ENCODE data around the gene C1QTNF5.
"Not testable (repeated sequence)": the region's sequence is repeated elsewhere in the genome, so short reads cannot be mapped to it uniquely, and the experiment has no call there.

The C1QTNF5 gene, protein sequence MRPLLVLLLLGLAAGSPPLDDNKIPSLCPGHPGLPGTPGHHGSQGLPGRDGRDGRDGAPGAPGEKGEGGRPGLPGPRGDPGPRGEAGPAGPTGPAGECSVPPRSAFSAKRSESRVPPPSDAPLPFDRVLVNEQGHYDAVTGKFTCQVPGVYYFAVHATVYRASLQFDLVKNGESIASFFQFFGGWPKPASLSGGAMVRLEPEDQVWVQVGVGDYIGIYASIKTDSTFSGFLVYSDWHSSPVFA

DNA sequence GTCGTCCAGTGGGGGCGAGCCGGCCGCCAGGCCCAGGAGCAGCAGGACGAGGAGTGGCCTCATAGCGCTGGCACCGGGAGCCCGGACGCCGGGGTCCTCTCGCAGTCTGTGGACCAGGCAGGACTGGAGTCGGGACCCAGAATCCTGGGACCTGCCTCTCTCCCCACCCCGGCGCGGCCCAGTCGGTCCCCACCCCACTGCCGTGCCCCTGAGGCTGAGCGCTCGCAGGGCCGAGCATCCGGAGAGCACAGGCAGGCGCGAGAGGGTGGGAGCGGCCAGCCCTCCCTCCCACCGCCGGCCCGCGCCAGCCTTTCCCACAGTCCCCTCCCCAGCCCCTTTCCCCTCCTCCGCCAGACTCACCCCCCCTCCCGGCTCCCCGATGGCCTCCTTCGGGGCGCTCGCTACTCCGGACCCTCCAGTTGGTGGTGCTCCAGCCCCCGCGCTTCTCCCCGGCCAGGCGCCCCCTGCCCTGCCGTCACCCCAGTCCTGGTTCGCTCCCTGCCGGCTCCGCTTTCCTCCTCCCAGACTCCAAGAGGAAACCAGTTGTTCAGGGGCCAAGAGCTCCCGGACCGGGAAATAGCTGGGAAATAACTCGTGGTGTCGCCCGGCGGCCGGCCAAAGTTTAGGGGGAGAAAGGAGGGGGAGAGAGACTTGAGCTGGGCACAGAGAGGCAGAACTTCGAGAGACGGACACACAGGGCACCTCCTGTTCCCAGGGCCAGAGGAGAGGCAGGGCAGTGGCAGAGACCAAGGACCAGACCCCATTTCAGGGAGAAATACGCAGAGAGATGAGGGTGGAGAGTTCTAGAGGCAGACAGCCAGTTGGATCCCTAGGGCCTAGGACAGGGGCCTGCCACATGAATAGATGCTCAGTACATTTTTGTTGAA is at the start of gene C1QTNF5:
C1QTNF5 (minus strand) TSS at position 549 of the 887 bp plus-strand sequence; CDS start at position 63, 486 bp downstream.
- DNase-seq, result peak; percentile 95

DNA sequence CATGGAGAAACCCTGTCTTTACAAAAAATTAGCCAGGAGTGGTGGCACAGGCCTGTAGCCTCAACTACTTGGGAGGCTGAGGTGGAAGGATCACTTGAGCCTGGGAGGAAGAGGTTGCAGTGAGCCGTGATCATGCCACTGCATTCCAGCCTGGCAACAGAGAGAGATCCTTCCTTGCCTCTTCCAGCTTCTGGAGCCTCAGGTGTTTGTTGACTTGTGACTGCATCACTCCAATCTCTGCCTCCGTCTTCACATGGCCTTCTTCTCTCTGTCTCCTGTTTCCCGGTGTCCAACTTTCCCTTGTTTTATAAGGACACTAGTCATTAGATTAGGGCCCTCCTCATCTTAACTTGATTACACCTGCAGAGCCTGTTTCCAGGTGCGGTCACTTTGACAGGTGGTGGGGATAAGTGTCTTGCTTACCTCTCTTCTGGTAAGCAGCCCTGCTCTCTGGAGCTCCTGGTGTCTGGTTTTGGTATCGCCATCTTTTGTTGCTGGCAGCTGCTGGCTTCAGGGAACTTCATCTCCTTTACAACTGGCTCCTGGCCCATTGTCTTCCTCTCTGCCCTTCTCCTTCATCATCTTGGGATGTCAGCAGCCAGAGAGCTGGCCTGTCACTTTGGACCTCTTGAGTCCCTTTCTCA is 49.0 kb upstream of the C1QTNF5 start:
- DNase-seq, result no peak

DNA sequence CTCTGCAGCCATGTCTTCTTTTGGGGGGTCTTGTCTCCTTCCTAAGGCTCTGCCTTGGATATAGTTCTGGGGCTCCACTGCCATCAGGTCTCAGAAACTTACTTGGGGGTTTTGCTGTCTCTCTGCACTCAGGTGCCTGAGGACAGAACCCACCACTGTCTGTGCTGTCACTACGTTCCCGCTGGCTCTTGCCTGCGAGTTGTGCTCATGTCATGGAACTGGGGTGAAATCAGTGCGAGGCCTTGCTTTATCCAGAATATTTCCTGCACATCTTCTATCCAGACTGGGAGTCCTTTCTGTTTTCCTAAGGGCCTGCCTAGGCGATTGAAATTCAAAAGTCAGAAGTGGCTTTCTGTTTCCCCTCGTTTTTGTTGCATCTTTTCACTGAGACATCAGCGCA is 47.4 kb upstream of the C1QTNF5 start:
- no peak for DNase-seq

DNA sequence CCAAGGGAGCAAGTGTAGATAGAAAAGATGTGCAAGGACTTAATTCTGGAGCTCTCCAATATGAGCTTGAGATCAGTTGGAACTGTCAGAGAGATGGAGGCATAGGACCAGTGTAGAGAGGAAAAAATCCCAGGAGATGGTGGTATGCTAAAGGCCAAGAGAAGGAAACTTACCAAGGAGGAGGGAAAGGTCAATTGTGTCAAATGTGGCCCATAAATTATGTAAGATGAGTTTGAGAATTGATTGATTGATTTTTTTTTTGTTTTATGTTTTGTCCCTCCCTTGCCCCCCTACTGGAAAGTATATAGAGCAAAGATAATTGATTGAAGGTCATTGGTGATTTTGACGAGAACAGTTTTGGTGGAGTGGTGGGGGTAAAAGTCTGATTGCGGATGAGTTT is 43.6 kb upstream of the C1QTNF5 start:
- DNase-seq, result no peak

DNA sequence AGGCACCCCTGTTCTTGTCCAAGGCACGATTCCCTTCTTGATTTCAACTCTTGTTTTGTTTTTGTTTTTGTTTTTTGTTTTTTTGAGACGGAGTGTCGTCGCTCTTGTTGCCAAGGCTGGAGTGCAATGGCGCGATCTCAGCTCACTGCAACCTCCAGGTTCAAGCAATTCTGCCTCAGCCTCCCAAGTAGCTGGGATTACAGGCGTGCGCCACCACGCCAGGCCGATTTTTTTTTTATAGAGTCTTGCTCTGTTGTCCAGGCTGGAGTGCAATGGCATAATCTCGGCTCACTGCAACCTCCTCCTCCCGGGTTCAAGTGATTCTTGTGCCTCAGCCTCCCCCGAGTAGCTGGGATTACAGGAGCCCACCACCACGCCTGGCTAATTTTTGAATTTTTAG is 41.8 kb upstream of the C1QTNF5 start:
- not testable (repeated sequence) for DNase-seq

DNA sequence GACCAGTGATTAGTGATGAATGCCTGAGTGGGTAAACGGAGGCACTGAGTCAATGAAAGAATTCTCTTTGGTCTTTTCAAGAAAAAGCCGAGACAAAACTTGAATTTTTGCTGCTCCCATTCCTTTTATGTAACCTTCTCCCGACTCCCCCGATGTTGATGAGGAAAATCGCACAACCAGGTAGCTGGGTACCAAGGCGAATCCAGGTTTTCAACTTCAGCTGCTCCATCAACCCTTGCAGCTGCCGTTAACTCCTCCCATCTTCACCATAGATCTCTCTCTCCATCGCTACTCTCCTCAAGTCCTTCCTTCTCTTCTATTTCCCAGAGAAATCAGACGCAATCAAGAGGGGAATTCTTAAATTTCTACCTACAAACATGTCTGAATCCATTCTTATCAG is 41.4 kb upstream of the C1QTNF5 start:
- no peak for DNase-seq

DNA sequence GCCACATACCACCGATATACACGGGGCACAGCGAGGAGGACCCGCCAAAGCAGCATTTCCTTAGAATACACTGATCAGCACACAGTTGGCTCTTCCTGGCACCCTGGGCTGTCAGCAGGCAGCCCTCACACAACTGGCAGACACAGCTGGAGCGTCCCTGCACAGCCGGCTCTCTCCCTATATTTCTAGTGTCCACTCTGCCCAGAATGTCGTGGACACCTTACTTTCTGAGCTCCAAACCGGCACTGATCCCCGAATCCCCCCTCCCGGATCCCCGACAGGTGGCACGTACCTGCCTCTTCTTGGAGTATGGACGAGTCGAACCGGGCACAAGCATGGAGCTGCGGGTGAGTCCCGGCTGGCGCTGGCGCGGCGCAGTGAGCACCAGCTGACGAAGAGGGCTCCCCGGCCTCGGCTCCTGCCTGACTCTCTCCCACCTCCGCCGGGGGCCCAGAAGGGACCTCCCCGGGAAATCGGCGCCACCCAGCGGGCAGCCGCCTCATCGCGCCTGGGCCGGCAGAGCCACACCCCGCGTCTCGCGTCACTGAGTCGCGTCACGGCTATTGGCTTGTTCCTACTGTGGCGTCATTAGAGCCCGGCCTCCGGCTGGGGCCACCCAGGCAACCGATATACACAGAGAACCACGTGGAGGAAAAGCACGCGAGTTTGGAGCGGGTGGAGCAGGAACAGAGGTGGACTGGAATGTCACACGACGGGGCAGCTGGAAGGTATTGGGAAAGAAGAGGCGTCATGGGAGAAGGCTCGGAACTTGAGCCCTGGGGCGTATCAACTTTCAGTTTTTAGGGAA is 40.7 kb upstream of the C1QTNF5 start, which contains the start of gene USP2:
USP2 (minus strand) TSS at position 510 of the 808 bp plus-strand sequence. CDS start 8,210 bp downstream, outside the sequence.
- peak; percentile 98 for DNase-seq

DNA sequence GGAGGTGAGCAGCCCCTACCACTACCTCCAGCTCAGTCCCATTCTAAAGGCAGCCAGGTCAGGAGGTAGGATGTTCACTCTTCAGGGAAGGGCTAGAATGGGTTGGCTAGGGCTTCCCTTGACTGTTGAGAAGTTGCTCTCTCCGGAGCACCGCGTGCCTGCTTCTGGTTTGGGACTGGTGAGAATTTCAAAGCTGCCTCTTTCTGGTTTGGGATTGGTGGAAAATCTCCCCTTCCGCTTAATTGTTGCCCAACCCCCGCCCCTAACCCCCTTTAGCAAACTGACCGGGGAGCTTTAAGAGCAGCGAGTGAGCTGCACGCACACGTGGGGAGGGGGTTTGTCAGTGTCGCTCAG is 40.1 kb upstream of the C1QTNF5 start:
- no peak for DNase-seq

DNA sequence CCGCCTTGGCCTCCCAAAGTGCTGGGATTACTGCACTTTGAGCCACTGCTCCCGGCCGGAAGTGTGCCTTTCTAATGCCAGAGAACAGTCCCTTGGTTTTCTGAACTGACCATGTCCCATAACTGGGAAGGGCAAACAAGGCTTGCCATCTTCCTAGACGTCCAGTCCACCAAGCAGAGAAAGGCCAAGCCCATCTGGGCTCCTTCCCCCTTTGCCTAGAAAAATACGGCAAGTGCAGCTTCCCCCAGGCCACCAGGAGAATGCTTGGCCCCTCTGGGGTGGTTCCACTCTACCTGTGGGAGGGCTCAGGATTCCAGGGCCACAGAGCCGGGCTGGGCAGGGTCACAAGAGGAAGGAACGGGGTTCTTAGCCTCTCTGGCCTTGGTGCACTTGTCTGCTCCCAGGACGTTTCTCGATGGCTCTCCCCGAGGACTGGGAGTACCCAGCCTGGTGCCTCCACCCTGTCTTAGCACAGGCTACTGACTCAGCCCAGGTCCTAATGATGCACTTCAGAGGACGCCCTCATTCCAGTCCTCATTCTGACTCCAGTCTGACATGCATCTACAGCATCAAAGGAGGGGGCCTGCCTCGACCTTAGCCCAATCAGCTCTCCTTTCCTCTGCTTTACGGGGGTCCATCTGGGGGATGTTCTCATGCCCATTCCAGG is 39.6 kb upstream of the C1QTNF5 start:
- DNase-seq, result no peak

DNA sequence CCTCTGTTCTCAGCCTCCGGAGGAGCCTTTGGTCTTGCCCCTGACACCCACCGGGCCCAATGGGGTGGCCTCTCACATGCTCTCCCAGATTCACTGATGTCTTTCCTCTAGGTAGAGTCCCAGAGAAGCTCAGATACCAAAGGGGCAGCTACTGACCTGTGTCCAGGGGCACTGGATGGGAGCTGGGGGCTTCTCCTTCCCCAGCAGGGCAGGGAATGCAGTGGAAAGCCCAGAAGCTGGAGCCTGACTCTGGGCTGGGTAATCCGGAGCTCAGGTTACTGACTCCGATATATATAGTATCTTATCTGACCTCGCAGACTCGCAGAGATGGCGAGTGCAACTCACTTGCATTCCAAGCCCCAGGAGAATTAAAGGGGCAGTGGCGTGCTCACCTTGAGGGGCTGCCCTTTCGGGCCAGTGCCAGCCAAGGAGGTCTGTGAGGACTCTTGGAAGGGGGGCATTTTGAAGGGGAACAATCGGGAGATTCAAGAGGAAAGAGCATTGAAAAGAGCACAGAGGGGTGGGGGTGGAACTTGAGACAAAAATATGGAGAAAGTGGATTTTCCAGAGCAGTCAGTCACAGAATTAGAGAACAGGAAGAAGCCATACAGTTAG is 38.3 kb upstream of the C1QTNF5 start:
- no peak for DNase-seq

DNA sequence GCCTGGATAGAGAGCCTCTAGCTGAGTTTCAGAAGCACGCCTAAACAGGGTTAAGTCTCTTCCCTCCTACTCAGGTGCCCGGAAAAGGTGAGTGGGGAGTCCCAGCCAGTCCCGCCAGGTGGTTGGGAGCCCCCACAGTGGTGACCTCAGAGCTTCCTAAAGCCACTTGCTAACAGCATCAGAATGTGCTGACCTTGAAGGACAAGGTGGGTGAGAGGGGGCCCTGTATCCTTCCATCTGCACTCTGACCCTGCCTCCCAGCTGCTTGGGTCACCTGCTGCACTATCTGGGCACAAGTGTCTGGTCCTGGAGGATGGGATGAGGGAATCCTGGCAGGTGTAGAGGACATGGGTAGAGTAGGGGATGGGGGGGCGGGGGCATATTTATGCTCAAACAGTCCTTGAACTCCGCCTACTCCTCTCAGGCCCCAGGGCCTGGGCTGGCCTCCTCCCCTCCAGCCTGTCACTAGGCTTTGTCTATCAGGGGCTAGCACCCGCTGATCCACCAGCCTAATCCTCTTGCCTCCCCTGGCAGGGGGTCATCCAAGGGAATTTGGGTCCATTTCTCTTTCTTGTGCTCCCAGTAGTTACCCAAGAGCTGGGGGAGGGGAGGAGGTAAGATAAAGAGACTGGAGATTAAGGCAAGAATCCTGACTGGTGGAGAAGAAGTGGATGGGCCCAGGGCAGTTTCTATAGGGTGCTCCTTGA is 37.4 kb upstream of the C1QTNF5 start:
- no peak for DNase-seq

DNA sequence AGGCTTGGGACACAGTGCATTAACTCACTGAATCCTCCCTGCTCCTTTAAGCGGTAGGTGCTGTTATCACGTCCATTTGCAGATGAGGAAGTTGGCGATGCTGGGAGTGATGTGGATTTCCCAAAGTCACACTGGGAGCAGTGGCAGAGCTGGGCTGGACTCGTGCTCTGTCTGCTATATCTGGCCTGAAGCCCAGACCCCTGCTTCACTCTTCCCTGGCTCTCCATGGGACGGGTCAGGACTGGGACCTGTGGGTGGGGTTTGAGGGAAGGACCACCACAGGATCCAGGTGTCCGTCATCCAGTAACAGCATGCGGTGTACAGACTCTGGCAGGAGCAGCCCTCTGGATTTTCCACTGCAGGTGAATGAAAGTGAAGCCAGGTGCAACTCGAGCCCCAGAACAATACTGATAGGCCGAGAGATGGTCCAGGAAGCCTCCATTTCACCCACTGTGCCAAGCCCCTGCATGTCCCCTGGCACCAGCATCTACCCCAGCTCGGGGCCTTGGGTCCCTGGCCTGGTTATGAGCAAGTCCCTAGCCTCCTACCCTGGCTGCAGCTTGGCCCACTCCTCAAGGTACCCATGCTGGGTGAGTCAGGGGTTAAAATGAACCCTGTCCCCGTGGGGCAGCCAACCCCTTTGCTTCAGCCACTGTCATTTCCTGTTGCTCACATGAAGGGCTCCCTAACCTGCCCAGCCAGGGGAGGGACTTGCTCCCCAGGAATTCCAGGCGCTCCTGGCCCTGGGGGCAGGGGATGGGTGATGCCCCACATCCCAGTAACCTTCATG is 36.6 kb upstream of the C1QTNF5 start:
- no peak for DNase-seq

DNA sequence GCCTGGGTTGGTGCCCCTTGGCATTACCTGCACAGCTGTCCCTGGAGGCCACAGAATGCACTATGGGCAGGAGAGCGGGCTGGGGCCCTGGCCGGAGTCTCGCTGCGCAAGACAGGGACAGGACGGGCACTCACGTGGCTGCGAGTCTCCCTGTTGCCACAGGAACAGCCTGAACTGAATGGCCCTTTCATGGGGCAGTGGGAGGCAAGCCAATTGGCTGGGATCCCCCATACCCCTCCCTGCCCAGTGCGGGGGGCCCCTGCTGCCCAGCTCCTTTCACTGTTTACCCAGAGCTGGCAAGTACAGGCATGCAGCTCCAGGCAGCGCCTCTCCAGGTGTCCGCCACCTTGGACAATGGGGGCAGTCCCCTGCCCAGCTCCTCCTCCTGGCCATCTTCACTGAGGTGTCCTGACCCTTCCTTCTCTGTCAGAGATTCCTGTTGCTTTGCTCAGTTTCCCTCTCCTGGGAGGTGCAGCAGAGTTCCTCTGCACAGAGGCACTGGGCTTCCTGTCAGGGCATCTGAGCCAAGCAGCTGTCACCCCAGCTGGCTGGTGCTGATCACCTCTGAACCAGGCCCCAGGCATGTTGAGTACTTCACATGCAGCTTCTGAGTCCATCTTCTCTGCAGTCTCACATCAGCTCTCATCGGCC is 35.6 kb upstream of the C1QTNF5 start:
- DNase-seq, result peak; percentile 84

DNA sequence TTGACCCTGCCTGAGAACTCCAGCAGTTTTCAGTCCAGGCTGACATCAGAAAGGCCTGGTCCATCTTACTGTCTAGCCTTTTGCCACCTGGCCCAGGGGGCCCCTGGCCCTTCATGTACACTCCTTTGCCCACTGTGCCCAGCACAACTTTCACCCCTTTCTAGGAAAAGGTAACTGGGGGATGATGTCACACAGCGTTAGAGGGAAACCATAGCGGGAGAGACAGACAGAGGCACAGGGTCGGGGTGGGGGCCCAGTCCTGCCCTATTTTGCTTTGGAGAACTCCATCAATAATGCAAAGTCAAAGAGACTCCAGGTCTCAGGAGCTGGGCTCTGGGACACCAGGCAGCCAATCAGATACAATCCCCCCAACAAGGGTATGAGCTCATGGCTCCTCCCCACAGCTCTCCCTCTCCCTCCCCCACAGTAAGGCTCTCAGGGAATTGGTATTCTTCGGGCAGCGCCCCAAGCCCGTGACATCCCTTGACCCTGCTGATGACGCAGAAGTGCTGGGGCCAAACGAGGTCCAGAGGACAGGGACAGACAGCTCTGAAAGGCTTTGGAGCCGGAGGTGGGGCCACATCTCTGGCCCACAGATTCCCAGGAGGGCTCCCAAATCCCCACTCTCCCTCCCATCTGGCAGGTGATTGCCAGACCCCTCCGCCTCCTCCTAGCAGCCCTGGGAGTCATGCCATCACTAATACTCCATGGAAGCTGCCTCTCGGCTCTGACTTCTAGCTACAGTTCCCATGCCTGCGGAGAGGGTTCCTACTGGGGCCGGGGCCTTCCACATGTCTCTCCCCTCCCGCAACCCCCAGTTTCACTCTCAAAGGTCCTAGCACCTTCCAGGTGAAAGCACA is 34.9 kb upstream of the C1QTNF5 start:
- peak; percentile 75 for DNase-seq

DNA sequence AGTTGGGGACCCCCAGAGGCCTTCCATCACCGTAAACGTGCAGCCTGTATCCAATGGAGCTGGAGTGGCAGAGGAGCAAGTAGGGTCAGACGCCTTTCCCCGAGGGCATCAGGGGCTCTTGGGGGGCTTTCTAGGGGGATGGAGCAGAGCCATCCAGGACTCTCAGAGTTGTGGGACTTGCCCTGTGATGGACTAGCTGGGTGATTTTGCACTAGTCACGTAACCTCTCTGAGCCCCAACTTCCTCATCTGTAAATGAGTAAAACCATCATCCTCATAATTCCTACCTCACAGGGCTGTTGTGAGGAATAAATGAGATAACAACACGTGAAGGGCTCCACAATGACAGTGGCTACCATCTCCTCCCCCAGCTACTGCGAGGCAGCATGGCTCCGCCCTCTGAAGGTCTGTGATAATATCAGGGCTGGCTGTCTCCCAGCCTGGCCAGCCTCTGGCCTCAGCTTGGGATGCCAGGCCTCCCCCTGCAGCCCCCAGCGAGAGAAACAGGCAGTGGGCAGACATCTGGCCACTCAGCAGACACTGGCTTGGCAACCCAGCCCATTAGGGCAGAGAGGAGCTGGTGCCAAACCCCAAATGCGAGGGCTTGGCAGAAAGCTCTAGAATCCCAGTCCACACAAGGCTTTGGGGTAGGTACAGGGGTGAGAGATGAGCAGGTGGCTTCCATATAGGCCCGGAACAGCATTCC is 34.1 kb upstream of the C1QTNF5 start:
- peak; percentile 58 for DNase-seq

DNA sequence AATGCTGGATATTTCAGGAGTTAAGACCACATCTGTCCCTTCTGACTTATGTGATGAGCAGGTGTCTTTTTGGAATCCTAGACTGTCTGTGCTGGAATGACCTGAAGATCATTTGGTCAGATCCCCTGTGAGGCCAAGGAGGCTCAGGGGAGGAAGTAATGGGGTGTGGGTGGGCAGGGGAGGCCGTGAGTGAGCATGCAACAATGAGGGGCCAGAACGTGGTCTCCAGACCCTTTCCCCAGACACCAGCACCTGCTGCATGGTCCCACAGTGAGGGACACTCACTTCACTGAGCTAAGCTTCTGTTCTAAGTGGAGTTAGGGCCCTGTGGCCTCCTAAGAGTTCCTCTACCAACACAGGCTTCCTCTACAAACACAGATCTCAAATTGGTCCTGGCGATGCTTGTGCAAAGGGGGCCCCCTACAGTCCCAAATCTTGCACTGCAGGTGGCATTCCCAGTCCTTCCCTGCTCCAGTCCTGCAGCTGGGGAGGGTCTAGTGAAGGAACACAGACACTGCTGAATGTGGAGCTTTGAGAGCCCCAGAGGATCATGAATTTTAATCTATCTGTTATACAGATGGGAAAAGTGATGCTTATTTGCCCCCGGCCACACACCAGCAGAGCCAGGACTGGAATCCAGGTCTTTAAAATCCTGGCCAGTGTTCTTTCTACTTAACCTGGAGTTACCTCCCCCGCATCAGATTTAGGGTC is 33.4 kb upstream of the C1QTNF5 start:
- peak; percentile 89 for DNase-seq
